Body of pancreas (tissue), 4 donors: ENCODE data around the gene SLC35F3. TPM values are rescaled to one million over a fixed set of nuclear protein-coding genes. Genes with fewer than 3 reads are reported as not detected.

Experiments used
- ATAC-seq: fragments of 150-250 bp; one replicate; pipeline ENCODE4 v1.9.1; 2016
- DNase-seq, 4 donors: peaks; one replicate each; pipeline ENCODE4 v3.0.0-alpha.2; 2019
- H3K27ac ChIP-seq, 4 donors: fragments of 200-600 bp; sonication (generic); 1 replicate in 3 of 4; 2 replicates in 1 of 4; pipeline versions ENCODE4 v1.5.1 to v1.6.1; 2016 to 2019; ENCODE audit warnings: mild to moderate bottlenecking in 1 of 4, mixed read lengths in 1 of 4, moderate library complexity in 1 of 4
- H3K27me3 ChIP-seq, 2 donors: fragments of 200-600 bp; sonication (generic); one replicate each; pipeline ENCODE4 v1.6.0; 2016; ENCODE audit warnings: mild to moderate bottlenecking in 1 of 2
- H3K36me3 ChIP-seq, 2 donors: fragments of 200-600 bp; sonication (generic); replicated peaks in 1 of 2; 2 replicates each; pipeline ENCODE4 v1.5.1; 2016; ENCODE audit warnings: low read depth in 2 of 2; ENCODE audit not compliant: insufficient read depth in 1 of 2
- H3K4me1 ChIP-seq: fragments of 200-600 bp; sonication (generic); one replicate; pipeline ENCODE4 v1.6.0; 2016
- H3K4me3 ChIP-seq, 2 donors: fragments of 200-600 bp; sonication (generic); 1 replicate in 1 of 2; 2 replicates in 1 of 2; pipeline ENCODE4 v1.5.1; 2016 to 2019
- H3K9me3 ChIP-seq, 3 donors: fragments of 200-600 bp; sonication (generic); 1 replicate in 2 of 3; 2 replicates in 1 of 3; pipeline ENCODE4 v1.5.1; 2016
- CTCF ChIP-seq, 7 experiments: fragments of 450-650 bp in 4 of 7; fragments of 200-600 bp in 3 of 7; sonication (generic) in 3 of 7; IDR thresholded peaks; one replicate each; pipeline ENCODE4 v1.5.1; 2016 to 2019; ENCODE audit warnings: antibody characterized with exemption in 7 of 7
- POLR2A ChIP-seq, 3 donors: fragments of 450-650 bp; IDR thresholded peaks; one replicate each; pipeline ENCODE4 v1.6.1; 2016; ENCODE audit warnings: antibody characterized with exemption in 3 of 3, mild to moderate bottlenecking in 2 of 3
- WGBS, 2 donors: methylation state at CpG; one replicate each; pipeline ENCODE4 v1.1.5; 2017; 5-methylcytosine and 5-hydroxymethylcytosine counted together
- intact Hi-C: fragments of 100-400 bp; cut with DNase I; formaldehyde crosslinking; loops from one replicate; pipeline ENCODE4 v1.15.1; 2023
- total RNA-seq, 2 donors: library from RNA; depleted of rRNA; stranded (reverse); fragments of >200 nt; gene quantifications; one replicate each; pipeline ENCODE4 v1.1.0, GENCODE V29; 2016

The SLC35F3 gene
- total RNA-seq, 2 donors from 2014 or later: 0.99 to 11.7 TPM

- 73 to 82% methylated on average over 8 of the region's 8 CpGs for WGBS, 2 donors
- no peaks in the 10 kb centered on the region for H3K4me1 ChIP-seq
- intact Hi-C loops: no loop called here
- no peak for DNase-seq
- no peak for ATAC-seq
- no peak for TF ChIP-seq POLR2A (IDR thresholded peaks at IDR 0.05)
- no peak for TF ChIP-seq CTCF (IDR thresholded peaks at IDR 0.05)
- no peak overlapping the region for H3K27ac ChIP-seq
- peaks cover 0 to 4% (median 0%) of the 10 kb centered on the region in 3 donors for H3K9me3 ChIP-seq
- H3K36me3 ChIP-seq: no peaks in the 10 kb centered on the region
- H3K27me3 ChIP-seq: peaks cover 0 to 5% of the 10 kb centered on the region in 2 donors
- H3K4me3 ChIP-seq: no peak overlapping the region
These were observed 186.0 kb downstream of the SLC35F3 start for GRCh38 chr1:234090212-234091064.

GRCh38 chr1:234091065-234091401 is 186.6 kb downstream of the SLC35F3 start:
- no peaks in the 10 kb centered on the region for H3K4me1 ChIP-seq
- H3K27me3 ChIP-seq: peaks cover 0 to 5% of the 10 kb centered on the region in 2 donors
- no peak for DNase-seq
- ATAC-seq: no peak
- no peaks in the 10 kb centered on the region for H3K36me3 ChIP-seq
- H3K9me3 ChIP-seq: peaks cover 0 to 4% (median 0%) of the 10 kb centered on the region in 3 donors
- 82 to 93% methylated on average over 2 of the region's 2 CpGs for WGBS, 2 donors
- no peak for TF ChIP-seq POLR2A (IDR thresholded peaks at IDR 0.05)
- no peak for TF ChIP-seq CTCF (IDR thresholded peaks at IDR 0.05)
- H3K4me3 ChIP-seq: no peak overlapping the region
- no peak overlapping the region for H3K27ac ChIP-seq
- intact Hi-C loops: no loop called here

- intact Hi-C loops: no loop called here
- 89 to 97% methylated on average over 2 of the region's 2 CpGs for WGBS, 2 donors
- Histone ChIP-seq H3K27ac (no peak overlapping the region), H3K4me3 (no peak overlapping the region), H3K9me3 (peaks cover 0 to 4% (median 0%) of the 10 kb centered on the region in 3 donors), H3K27me3 (peaks cover 0 to 5% of the 10 kb centered on the region in 2 donors), H3K36me3 (no peaks in the 10 kb centered on the region), H3K4me1 (no peaks in the 10 kb centered on the region)
- no peak for ATAC-seq
- DNase-seq: no peak
- TF ChIP-seq POLR2A (IDR thresholded peaks at IDR 0.05) (no peak), CTCF (IDR thresholded peaks at IDR 0.05) (no peak)
These were observed 187.4 kb downstream of the SLC35F3 start for GRCh38 chr1:234091876-234092275.

- 15 to 17% methylated on average over 1 of the region's 1 CpG for WGBS, 2 donors
- Histone ChIP-seq H3K36me3 (no peaks in the 10 kb centered on the region), H3K27ac (no peak overlapping the region), H3K4me3 (no peak overlapping the region), H3K4me1 (no peaks in the 10 kb centered on the region), H3K9me3 (peaks cover 0 to 4% (median 0%) of the 10 kb centered on the region in 3 donors), H3K27me3 (peaks cover 0 to 5% of the 10 kb centered on the region in 2 donors)
- DNase-seq: no peak
- no peak for ATAC-seq
- TF ChIP-seq CTCF (IDR thresholded peaks at IDR 0.05): no peak
- no peak for TF ChIP-seq POLR2A (IDR thresholded peaks at IDR 0.05)
- intact Hi-C loops: no loop called here
These were observed 188.6 kb downstream of the SLC35F3 start for GRCh38 chr1:234093107-234093506.
